Measurements from ENCODE around the gene EREG.
A peak's percentile ranks its signal among the peaks of the same experiment; 100 is the strongest.

Gene EREG

DNA sequence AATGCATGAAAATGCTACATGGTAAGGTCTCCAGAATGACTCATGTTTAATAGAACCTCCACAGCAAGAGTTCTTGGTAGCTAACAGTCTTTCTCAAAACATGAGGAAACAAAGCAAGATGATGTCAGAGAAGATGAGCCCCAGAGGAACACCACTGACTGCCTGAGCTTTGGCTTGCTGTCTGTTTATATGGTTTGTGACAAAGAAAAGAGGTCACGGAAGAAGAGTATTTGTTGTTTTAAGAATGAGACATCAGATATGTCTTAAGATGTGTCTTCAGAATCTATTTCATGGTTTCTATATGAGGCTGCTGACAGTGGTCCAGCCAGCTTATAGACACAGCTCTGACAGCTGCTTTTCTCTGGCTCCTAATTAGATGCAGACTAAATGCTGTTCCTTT lies 61.2 kb downstream of the EREG start:
- peak; percentile 25 for DNase-seq (ENCODE audit: low spot score)

DNA sequence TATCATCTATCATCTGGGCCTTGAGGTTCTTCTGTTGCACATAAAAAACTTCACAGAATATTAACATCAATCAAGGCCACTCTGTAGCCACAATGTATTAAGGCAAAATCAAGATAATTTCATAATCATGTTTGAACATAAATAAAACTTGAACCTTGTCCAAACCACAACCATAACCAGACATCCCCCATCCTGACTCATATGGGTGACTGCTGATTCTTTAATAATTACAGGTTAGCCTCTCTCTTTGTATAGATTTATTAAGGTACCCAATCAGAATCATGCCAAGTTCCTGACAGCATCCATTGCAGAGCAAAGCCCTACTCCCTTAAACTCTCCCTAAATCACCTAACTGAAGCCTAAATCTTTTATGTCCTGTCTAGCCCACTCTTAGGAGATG lies 63.3 kb downstream of the EREG start:
- DNase-seq (ENCODE audit: low spot score) = no peak

GRCh38 chr4:74431113-74431826 lies 66.3 kb downstream of the EREG start:
- DNase-seq (ENCODE audit: low spot score) = no peak

DNA sequence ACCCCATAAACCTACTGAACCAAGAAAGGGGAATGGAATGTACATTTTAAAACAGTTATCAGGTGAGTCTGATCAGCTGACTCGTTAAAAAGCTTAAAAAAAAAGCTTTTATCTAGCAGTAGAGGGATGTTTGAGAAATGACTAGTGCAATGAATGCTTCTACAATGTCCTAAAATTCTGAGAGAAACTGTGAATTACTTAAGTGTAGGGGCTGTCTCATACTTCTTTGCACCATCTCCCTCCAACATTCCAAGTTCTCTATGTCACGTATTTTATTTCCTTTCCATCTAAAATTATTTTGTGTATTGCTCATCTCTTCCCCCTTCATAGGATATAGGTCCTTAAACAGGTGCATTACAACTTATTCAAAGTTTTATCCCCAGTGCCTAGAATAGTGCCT lies 68.1 kb downstream of the EREG start:
- DNase-seq (ENCODE audit: low spot score) = no peak

- DNase-seq (ENCODE audit: low spot score) = no peak
These were observed 68.7 kb downstream of the EREG start for GRCh38 chr4:74433541-74434172.

- no peak for DNase-seq (ENCODE audit: low spot score)
These were observed 70.4 kb downstream of the EREG start for GRCh38 chr4:74435296-74435695.

GRCh38 chr4:74437866-74438265 lies 72.9 kb downstream of the EREG start:
- DNase-seq (ENCODE audit: low spot score) = no peak
